ENCODE data around the gene AGO4. TPM values are rescaled to one million over a fixed set of nuclear protein-coding genes. Genes with fewer than 3 reads are reported as not detected.

Gene AGO4
- total and polyA plus RNA-seq, 4 donors, result 1.7 to 14.9 (median 7.3) TPM

DNA sequence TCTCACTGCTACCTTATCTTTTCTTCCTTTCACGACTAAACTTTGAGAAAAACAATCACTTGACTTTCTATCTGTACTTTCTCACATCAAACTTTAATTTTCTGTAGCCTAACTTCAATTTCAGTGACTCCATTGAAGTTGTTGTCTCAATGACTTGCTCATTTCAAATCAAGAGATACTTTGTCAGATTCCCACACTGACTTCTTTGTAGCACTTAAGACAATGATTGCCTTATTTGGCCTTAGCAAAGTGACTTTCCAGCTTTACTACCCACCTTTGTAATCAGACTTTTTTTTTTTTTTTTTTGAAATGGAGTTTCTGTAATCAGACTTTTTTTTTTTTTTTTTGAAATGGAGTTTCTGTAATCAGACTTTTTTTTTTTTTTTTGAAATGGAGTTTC is 37.0 kb downstream of the AGO4 start:
- no peaks in the 10 kb centered on the region for H3K27me3 ChIP-seq (ENCODE audit: control insufficient read depth in 4 of 4, insufficient read depth in 4 of 4, low read length in 3 of 4)
- H3K9me3 ChIP-seq (ENCODE audit: control insufficient read depth in 4 of 4, low read length in 3 of 4), result no peaks in the 10 kb centered on the region
- no peak for TF ChIP-seq RXRA (IDR thresholded peaks at IDR 0.05)
- TF ChIP-seq SP1 (IDR thresholded peaks at IDR 0.05), result no peak
- TF ChIP-seq, protein P1, sequence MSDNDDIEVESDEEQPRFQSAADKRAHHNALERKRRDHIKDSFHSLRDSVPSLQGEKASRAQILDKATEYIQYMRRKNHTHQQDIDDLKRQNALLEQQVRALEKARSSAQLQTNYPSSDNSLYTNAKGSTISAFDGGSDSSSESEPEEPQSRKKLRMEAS (IDR thresholded peaks at IDR 0.05), result no peak
- no peak for TF ChIP-seq FOXA1 (IDR thresholded peaks at IDR 0.05)
- TF ChIP-seq, protein P2, sequence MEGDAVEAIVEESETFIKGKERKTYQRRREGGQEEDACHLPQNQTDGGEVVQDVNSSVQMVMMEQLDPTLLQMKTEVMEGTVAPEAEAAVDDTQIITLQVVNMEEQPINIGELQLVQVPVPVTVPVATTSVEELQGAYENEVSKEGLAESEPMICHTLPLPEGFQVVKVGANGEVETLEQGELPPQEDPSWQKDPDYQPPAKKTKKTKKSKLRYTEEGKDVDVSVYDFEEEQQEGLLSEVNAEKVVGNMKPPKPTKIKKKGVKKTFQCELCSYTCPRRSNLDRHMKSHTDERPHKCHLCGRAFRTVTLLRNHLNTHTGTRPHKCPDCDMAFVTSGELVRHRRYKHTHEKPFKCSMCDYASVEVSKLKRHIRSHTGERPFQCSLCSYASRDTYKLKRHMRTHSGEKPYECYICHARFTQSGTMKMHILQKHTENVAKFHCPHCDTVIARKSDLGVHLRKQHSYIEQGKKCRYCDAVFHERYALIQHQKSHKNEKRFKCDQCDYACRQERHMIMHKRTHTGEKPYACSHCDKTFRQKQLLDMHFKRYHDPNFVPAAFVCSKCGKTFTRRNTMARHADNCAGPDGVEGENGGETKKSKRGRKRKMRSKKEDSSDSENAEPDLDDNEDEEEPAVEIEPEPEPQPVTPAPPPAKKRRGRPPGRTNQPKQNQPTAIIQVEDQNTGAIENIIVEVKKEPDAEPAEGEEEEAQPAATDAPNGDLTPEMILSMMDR (IDR thresholded peaks at IDR 0.05; ENCODE audit: low read depth, low read length, missing input control), result no peak
- TF ChIP-seq, protein P3, sequence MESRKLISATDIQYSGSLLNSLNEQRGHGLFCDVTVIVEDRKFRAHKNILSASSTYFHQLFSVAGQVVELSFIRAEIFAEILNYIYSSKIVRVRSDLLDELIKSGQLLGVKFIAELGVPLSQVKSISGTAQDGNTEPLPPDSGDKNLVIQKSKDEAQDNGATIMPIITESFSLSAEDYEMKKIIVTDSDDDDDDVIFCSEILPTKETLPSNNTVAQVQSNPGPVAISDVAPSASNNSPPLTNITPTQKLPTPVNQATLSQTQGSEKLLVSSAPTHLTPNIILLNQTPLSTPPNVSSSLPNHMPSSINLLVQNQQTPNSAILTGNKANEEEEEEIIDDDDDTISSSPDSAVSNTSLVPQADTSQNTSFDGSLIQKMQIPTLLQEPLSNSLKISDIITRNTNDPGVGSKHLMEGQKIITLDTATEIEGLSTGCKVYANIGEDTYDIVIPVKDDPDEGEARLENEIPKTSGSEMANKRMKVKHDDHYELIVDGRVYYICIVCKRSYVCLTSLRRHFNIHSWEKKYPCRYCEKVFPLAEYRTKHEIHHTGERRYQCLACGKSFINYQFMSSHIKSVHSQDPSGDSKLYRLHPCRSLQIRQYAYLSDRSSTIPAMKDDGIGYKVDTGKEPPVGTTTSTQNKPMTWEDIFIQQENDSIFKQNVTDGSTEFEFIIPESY (IDR thresholded peaks at IDR 0.05), result no peak
- TF ChIP-seq RAD21 (IDR thresholded peaks at IDR 0.05), result no peak
- TF ChIP-seq FOXA2 (IDR thresholded peaks at IDR 0.05), result no peak
- no peak for TF ChIP-seq EGR1 (IDR thresholded peaks at IDR 0.05; ENCODE audit: low read depth in 2 of 2)
- TF ChIP-seq NR2F2 (IDR thresholded peaks at IDR 0.05), result no peak
- TF ChIP-seq GABPA (IDR thresholded peaks at IDR 0.05 in 1 of 2, conservative IDR thresholded peaks at IDR 0.05 in 1 of 2), result no peak
- TF ChIP-seq HNF4G (IDR thresholded peaks at IDR 0.05), result no peak
- no peak for TF ChIP-seq HNF4A (conservative IDR thresholded peaks at IDR 0.05)
- H3K36me3 ChIP-seq (ENCODE audit: control insufficient read depth in 4 of 4, insufficient read depth in 3 of 4, low read depth in 1 of 4, low read length in 3 of 4), result peaks cover 7 to 29% (median 17%) of the 10 kb centered on the region in 4 donors
- no peak overlapping the region for H3K27ac ChIP-seq (ENCODE audit: low read depth in 1 of 2, low read length in 2 of 2)
- H3K9ac ChIP-seq (ENCODE audit: low read depth in 1 of 2, low read length in 2 of 2), result no peak overlapping the region
- no peak overlapping the region for H3K4me3 ChIP-seq (ENCODE audit: low read depth in 1 of 3, low read length in 3 of 3)
- peaks cover 0 to 3% (median 0%) of the 10 kb centered on the region in 4 donors for H3K4me1 ChIP-seq (ENCODE audit: control insufficient read depth in 4 of 4, insufficient read depth in 4 of 4, low read length in 3 of 4)
- 90% methylated on average over 1 of the region's 1 CpG for WGBS
- no peak for DNase-seq (ENCODE audit: low spot score)

DNA sequence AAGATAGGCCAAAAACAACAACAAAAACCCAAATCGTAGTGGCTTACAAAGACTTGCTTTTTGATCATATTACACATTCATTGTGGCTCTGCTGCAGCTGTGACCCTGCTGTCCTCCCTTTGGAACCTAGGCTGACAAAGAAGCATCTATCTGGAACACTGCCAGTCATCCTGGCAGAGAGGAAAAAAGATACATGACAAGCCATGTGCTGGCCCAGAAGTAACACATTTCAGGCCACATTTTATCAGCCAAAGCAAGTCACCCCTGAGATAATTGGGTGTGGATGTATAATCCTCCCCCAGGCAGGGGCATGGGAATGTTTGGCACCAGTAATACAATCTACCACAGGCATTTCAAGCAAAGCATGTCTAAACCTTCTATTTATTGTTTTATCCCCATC is 38.0 kb downstream of the AGO4 start:
- Histone ChIP-seq H3K27me3 (ENCODE audit: control insufficient read depth in 4 of 4, insufficient read depth in 4 of 4, low read length in 3 of 4) (no peaks in the 10 kb centered on the region), H3K9me3 (ENCODE audit: control insufficient read depth in 4 of 4, low read length in 3 of 4) (no peaks in the 10 kb centered on the region), H3K36me3 (ENCODE audit: control insufficient read depth in 4 of 4, insufficient read depth in 3 of 4, low read depth in 1 of 4, low read length in 3 of 4) (peaks cover 6 to 37% (median 20%) of the 10 kb centered on the region in 4 donors), H3K27ac (ENCODE audit: low read depth in 1 of 2, low read length in 2 of 2) (no peak overlapping the region), H3K9ac (ENCODE audit: low read depth in 1 of 2, low read length in 2 of 2) (no peak overlapping the region), H3K4me1 (ENCODE audit: control insufficient read depth in 4 of 4, insufficient read depth in 4 of 4, low read length in 3 of 4) (peaks cover 0 to 3% (median 0%) of the 10 kb centered on the region in 4 donors), H3K4me3 (ENCODE audit: low read depth in 1 of 3, low read length in 3 of 3) (no peak overlapping the region)
- TF ChIP-seq, protein P4, sequence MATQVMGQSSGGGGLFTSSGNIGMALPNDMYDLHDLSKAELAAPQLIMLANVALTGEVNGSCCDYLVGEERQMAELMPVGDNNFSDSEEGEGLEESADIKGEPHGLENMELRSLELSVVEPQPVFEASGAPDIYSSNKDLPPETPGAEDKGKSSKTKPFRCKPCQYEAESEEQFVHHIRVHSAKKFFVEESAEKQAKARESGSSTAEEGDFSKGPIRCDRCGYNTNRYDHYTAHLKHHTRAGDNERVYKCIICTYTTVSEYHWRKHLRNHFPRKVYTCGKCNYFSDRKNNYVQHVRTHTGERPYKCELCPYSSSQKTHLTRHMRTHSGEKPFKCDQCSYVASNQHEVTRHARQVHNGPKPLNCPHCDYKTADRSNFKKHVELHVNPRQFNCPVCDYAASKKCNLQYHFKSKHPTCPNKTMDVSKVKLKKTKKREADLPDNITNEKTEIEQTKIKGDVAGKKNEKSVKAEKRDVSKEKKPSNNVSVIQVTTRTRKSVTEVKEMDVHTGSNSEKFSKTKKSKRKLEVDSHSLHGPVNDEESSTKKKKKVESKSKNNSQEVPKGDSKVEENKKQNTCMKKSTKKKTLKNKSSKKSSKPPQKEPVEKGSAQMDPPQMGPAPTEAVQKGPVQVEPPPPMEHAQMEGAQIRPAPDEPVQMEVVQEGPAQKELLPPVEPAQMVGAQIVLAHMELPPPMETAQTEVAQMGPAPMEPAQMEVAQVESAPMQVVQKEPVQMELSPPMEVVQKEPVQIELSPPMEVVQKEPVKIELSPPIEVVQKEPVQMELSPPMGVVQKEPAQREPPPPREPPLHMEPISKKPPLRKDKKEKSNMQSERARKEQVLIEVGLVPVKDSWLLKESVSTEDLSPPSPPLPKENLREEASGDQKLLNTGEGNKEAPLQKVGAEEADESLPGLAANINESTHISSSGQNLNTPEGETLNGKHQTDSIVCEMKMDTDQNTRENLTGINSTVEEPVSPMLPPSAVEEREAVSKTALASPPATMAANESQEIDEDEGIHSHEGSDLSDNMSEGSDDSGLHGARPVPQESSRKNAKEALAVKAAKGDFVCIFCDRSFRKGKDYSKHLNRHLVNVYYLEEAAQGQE (IDR thresholded peaks at IDR 0.05), result no peak
- TF ChIP-seq, protein P2 (IDR thresholded peaks at IDR 0.05; ENCODE audit: low read depth, low read length, missing input control), result no peak
- no peak for TF ChIP-seq YY1 (IDR thresholded peaks at IDR 0.05)
- TF ChIP-seq TAF1 (conservative IDR thresholded peaks at IDR 0.05), result no peak
- no peak for TF ChIP-seq GABPA (IDR thresholded peaks at IDR 0.05 in 1 of 2, conservative IDR thresholded peaks at IDR 0.05 in 1 of 2)
- TF ChIP-seq, protein P5, sequence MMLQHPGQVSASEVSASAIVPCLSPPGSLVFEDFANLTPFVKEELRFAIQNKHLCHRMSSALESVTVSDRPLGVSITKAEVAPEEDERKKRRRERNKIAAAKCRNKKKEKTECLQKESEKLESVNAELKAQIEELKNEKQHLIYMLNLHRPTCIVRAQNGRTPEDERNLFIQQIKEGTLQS (IDR thresholded peaks at IDR 0.05), result no peak
- TF ChIP-seq NR2F2 (IDR thresholded peaks at IDR 0.05), result no peak
- TF ChIP-seq FOXA2 (IDR thresholded peaks at IDR 0.05), result no peak
- no peak for TF ChIP-seq HNF4A (conservative IDR thresholded peaks at IDR 0.05)
- no peak for TF ChIP-seq JUND (IDR thresholded peaks at IDR 0.05)
- no peak for TF ChIP-seq EGR1 (IDR thresholded peaks at IDR 0.05; ENCODE audit: low read depth in 2 of 2)
- TF ChIP-seq RAD21 (IDR thresholded peaks at IDR 0.05), result no peak
- TF ChIP-seq, protein P3 (IDR thresholded peaks at IDR 0.05), result no peak
- no peak for TF ChIP-seq RXRA (IDR thresholded peaks at IDR 0.05)
- TF ChIP-seq SP1 (IDR thresholded peaks at IDR 0.05), result no peak
- WGBS, result 82% methylated on average over 1 of the region's 1 CpG
- no peak for DNase-seq (ENCODE audit: low spot score)
